VCaP (cell line): ENCODE results near the gene CNKSR1.
A peak's percentile ranks its signal among the peaks of the same experiment; 100 is the strongest.

ENCODE experiments used
- H3K27ac ChIP-seq: fragments of 450-650 bp; 2 replicates; pipeline ENCODE4 v1.5.1; 2017
- TF ChIP-seq, protein P1 (sequence below): fragments of 450-650 bp; conservative IDR thresholded peaks from 2 replicates; pipeline ENCODE4 v1.5.1; 2017; ENCODE audit warnings: mild to moderate bottlenecking, moderate library complexity

The CNKSR1 gene, protein sequence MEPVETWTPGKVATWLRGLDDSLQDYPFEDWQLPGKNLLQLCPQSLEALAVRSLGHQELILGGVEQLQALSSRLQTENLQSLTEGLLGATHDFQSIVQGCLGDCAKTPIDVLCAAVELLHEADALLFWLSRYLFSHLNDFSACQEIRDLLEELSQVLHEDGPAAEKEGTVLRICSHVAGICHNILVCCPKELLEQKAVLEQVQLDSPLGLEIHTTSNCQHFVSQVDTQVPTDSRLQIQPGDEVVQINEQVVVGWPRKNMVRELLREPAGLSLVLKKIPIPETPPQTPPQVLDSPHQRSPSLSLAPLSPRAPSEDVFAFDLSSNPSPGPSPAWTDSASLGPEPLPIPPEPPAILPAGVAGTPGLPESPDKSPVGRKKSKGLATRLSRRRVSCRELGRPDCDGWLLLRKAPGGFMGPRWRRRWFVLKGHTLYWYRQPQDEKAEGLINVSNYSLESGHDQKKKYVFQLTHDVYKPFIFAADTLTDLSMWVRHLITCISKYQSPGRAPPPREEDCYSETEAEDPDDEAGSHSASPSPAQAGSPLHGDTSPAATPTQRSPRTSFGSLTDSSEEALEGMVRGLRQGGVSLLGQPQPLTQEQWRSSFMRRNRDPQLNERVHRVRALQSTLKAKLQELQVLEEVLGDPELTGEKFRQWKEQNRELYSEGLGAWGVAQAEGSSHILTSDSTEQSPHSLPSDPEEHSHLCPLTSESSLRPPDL

DNA sequence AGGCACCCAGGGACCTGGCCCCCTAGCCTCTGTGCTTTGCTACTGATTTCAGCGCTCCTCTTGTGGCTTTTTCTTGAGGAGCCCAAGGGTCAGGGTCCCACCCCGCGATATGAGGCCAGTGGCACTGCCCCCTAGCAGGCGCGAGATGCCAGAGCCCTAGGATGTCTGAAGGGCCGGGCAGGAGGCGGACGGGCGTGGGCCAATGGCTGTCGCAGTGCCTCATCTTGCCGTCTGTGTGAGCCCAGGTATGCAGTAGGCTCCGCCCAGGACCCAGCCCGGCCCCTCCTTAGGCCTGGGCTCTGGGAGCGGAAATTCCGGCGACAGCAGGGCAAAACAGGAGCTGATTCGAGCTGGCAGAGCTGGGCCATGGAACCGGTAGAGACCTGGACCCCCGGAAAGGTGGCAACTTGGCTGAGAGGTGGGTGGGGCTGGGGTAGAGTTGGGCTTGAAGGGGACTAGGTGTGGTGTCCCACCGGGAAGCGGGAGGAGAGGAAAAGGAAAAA is at the start of gene CNKSR1:
Gene CNKSR1, plus strand, starts transcription at position 310 of the 503 bp plus-strand sequence. Its CDS starts 57 bp downstream, at position 367.
- TF ChIP-seq, protein P1, sequence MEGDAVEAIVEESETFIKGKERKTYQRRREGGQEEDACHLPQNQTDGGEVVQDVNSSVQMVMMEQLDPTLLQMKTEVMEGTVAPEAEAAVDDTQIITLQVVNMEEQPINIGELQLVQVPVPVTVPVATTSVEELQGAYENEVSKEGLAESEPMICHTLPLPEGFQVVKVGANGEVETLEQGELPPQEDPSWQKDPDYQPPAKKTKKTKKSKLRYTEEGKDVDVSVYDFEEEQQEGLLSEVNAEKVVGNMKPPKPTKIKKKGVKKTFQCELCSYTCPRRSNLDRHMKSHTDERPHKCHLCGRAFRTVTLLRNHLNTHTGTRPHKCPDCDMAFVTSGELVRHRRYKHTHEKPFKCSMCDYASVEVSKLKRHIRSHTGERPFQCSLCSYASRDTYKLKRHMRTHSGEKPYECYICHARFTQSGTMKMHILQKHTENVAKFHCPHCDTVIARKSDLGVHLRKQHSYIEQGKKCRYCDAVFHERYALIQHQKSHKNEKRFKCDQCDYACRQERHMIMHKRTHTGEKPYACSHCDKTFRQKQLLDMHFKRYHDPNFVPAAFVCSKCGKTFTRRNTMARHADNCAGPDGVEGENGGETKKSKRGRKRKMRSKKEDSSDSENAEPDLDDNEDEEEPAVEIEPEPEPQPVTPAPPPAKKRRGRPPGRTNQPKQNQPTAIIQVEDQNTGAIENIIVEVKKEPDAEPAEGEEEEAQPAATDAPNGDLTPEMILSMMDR: peak; percentile 65
- peak within 1 kb of the TSS; percentile 74 for H3K27ac ChIP-seq

DNA sequence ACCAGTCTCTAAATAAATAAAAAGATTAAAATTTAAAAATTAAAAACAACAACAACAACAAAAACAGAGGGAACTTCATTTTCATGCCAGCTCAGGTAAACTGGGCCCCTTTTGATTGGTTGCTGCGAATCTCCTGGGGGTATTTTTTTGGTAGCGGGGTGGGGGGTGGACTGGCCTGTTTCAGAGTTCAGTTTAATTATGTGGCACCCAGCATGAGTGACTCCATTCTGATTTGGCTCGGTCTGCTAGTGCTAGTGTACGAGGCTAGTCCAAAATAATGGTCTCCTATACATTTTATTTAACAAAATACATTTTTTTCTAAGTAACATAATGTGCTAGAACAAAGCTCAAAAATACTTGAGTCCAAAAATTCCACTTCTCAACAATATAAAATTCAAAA is 47.5 kb upstream of the CNKSR1 start:
- TF ChIP-seq, protein P1: no peak
- H3K27ac ChIP-seq: no peak overlapping the region

DNA sequence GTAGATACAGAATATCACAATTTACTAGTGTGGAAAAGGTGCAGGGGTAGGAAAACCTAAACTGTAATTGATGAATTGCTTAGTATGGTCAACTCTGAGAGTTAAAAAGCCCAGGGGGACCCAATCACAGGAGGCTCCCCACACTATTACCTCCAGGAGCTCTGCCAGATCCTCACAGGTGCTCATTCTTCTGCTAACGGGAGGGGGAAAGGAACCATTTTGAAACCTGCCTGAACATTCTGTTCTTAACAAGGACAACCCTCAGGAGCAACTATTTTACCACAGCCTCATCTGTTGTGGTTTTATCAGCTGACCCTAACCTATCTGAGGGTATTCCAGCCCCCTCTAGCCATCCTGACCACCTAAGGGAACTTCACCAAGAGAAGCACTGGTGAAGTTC is 46.6 kb upstream of the CNKSR1 start:
- H3K27ac ChIP-seq: no peak overlapping the region
- TF ChIP-seq, protein P1: no peak

DNA sequence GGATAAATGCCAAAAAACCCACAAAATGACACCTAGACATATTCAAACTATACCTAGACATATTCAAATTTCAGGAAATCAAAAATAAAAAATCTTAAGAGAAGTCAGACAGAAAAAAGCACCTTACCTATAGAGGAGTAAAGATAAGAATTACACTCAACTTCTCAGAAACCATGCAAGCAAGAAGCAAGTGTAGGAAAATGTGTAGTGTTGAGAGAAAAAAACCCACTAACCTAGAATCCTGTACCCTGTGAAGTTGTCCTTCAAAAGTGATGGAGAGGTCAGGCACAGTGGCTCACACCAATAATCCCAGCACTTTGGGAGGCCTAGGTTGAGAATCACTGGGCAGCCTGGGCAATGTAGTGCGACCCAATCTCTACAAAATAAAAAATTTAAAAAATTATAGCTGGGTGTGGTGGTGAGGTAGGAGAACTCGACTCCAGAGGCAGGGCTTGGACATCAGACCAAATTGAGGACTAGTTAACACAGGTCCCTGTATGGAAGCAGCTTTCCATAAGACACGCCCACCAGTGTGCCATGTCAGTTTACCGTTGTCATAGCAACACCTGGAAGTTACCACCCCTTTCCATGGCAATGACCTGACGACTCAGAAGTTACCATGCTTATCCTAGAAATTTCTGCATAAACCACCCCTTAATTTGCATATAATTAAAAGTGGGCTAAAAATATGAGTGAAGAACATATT is 45.0 kb upstream of the CNKSR1 start:
- no peak overlapping the region for H3K27ac ChIP-seq
- TF ChIP-seq, protein P1: no peak

DNA sequence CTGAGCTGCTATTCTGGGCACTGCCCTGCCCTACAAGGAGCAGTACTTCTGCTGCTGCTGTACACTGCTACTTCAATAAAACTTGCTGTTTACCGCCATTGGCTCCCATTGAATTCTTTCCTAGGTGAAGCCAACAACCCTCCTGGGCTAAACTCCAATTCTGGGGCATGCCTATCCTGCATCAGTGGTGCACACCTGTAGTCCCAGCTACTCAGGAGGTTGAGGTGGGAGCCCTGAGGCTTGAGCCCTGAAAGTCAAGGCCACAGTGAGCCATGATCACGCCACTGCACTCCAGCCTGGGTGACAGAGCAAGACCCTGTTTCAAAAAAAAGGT is 44.5 kb upstream of the CNKSR1 start:
- no peak overlapping the region for H3K27ac ChIP-seq
- TF ChIP-seq, protein P1: no peak

DNA sequence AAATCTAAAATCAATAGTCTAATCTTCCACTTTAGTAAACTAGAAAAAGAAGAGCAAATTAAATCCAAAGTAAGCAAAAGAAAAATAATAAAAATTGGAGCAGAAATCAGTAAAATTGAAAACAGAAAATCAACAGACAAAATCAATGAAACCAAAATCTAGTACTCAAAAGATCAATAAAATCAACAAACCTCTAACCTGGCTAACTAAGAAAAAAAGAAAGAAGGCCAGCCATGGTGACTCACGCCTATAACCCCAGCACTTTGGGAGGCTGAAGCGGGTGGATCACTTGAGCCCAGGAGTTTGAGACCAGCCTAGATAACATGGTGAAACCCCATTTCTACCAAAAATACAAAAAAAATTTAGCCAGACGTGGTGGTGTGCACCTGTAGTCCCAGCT is 42.8 kb upstream of the CNKSR1 start:
- TF ChIP-seq, protein P1: no peak
- no peak overlapping the region for H3K27ac ChIP-seq
